ENCODE measurements around the gene FXN. TPM values are rescaled to one million over a fixed set of nuclear protein-coding genes. Genes with fewer than 3 reads are reported as not detected.
A peak's percentile ranks its signal among the peaks of the same experiment; 100 is the strongest.

The FXN gene
- total and polyA plus RNA-seq, 11 donors = 14.8 to 40.2 (median 24.1) TPM

DNA sequence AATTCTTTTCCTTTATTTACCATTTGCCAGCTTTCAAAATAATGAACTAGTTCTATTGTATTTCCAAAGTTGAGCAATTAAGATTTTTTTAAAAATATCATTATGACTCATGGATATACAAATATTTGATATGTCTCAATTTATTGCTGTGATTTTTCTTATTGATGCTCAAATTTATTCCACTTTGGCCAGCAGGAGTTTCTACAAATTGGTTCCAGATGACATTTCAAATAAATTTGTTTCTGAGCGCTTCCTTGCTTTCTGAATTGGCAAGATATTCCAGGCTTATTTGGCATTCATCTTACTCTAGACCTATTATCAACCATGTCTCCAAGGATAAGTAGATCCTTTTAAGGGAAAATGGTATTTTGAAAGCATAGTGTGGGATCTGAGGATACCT, 80.1 kb downstream of the FXN start:
- DNase-seq (no peak), ATAC-seq (no peak)
- Histone ChIP-seq H3K27me3 (no peaks in the 10 kb centered on the region), H3K36me3 (no peaks in the 10 kb centered on the region), H3K27ac (no peak overlapping the region), H3K4me3 (no peak overlapping the region), H3K4me1 (peaks cover 0 to 4% (median under 1%) of the 10 kb centered on the region in 12 donors), H3K9me3 (no peaks in the 10 kb centered on the region)
- TF ChIP-seq POLR2A (IDR thresholded peaks at IDR 0.05) = no peak
- TF ChIP-seq, protein P1, sequence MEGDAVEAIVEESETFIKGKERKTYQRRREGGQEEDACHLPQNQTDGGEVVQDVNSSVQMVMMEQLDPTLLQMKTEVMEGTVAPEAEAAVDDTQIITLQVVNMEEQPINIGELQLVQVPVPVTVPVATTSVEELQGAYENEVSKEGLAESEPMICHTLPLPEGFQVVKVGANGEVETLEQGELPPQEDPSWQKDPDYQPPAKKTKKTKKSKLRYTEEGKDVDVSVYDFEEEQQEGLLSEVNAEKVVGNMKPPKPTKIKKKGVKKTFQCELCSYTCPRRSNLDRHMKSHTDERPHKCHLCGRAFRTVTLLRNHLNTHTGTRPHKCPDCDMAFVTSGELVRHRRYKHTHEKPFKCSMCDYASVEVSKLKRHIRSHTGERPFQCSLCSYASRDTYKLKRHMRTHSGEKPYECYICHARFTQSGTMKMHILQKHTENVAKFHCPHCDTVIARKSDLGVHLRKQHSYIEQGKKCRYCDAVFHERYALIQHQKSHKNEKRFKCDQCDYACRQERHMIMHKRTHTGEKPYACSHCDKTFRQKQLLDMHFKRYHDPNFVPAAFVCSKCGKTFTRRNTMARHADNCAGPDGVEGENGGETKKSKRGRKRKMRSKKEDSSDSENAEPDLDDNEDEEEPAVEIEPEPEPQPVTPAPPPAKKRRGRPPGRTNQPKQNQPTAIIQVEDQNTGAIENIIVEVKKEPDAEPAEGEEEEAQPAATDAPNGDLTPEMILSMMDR (IDR thresholded peaks at IDR 0.05) = no peak
- intact Hi-C loops (cut with DNase I) = loop anchor here in 3 of 10 donors (5.0 to 10.0 kb wide), 2 partner anchors 51 to 58 kb away; no protein-coding TSS in a partner anchor
- 83 to 90% (median 88%) methylated on average over 1 of the region's 1 CpG for WGBS, 4 donors

DNA sequence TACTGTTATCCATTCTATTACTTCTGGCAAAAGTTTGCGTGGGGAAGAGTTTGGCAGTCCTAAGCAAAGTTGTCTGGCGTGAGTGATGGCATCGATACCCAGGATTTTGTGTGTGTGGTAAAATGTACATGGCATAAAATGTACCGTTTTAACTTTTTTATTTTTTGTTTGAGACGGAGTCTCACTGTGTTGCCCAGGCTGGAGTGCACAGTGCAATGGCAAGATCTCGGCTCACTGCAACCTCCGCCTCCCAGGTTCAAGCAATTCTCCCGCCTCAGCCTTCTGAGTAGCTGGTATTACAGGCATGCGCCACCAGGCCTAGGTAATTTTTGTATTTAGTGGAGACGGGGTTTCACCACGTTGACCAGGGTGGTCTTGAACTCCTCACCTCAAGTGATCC, 83.1 kb downstream of the FXN start:
- no peak for DNase-seq
- no peaks in the 10 kb centered on the region for H3K36me3 ChIP-seq
- 87 to 94% (median 93%) methylated on average over 11 of the region's 11 CpGs for WGBS, 4 donors
- no peak for TF ChIP-seq POLR2A (IDR thresholded peaks at IDR 0.05)
- TF ChIP-seq, protein P1 (IDR thresholded peaks at IDR 0.05) = no peak
- H3K27ac ChIP-seq = no peak overlapping the region
- H3K9me3 ChIP-seq = no peaks in the 10 kb centered on the region
- no peak for ATAC-seq
- no peaks in the 10 kb centered on the region for H3K27me3 ChIP-seq
- peaks cover 0 to 17% (median 9%) of the 10 kb centered on the region in 12 donors for H3K4me1 ChIP-seq
- H3K4me3 ChIP-seq = no peak overlapping the region
- intact Hi-C loops (cut with DNase I) = loop anchor here in 3 of 10 donors (5.0 to 10.0 kb wide), 2 partner anchors 54 to 61 kb away; no protein-coding TSS in a partner anchor

DNA sequence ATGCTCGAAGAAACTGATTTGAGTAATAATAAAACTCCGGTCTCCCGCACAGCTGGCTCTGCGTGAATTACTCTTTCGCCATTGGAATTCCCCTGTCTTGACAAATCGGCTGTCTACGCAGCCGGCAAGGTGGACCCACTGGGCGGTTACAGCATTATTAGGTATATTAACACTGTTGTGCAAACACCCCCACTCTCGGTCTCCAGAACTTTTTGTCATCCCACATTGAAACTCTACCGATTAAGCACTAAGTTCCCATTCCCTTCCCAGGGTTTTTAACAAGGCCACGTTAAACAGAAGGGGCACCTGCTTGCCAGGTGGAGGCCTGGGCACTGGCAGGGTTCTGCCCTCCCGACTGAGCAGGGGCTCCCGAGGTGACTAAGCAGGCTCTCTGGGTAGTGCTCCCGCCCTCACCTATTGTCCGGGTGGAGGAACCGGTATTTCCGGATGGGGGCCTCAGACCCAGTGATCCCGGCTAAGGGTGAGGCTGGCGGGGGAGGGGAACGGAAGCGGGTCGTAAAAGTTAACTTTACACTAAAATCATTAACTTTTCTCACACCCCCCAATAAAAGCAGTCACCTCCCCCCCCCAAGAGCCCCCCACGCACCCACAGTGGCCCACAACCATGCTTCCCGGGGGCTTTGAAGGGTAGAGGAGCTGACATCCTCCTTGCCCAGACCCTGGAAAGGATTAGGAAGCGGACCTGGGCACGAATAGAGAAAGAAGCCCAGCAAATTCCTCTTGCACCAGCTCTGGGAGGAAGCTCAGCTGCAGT, 85.0 kb downstream of the FXN start:
- WGBS, 4 donors = 45 to 54% (median 47%) methylated on average over 23 to 27 of the region's 27 CpGs
- peak overlapping the region; percentile 63 to 87 (median 81) for H3K4me3 ChIP-seq
- no peaks in the 10 kb centered on the region for H3K27me3 ChIP-seq
- ATAC-seq (peak in 3 of 4 donors; percentile 51 to 61 (median 53)), DNase-seq (peak in 3 of 5 donors; percentile 38 to 53 (median 38))
- intact Hi-C loops (cut with DNase I) = loop anchor here in 7 of 10 donors (1.0 to 5.0 kb wide), 7 partner anchors 42 to 73 kb away; partner anchors contain the start of gene TJP2 (in 1 of the 7)
- no peaks in the 10 kb centered on the region for H3K36me3 ChIP-seq
- TF ChIP-seq, protein P1 (IDR thresholded peaks at IDR 0.05) = no peak
- TF ChIP-seq POLR2A (IDR thresholded peaks at IDR 0.05) = no peak
- no peaks in the 10 kb centered on the region for H3K9me3 ChIP-seq
- H3K4me1 ChIP-seq = peaks cover 0 to 17% (median 9%) of the 10 kb centered on the region in 12 donors
- H3K27ac ChIP-seq = peak overlapping the region; percentile 70 to 96 (median 90)
